GM18861 (cell line): ENCODE results near the gene ARHGAP8.
"Not testable (repeated sequence)": the region's sequence is repeated elsewhere in the genome, so short reads cannot be mapped to it uniquely, and the experiment has no call there.

ENCODE experiments used
- ATAC-seq: cut with Tn5 transposase; IDR thresholded peaks from one replicate; pipeline ENCODE4 v1.9.1; 2021; ENCODE audit not compliant: unreplicated experiment

ARHGAP8 gene

GRCh38 chr22:44854641-44855040 lies 102.3 kb downstream of the ARHGAP8 start:
- not testable (repeated sequence) for ATAC-seq

GRCh38 chr22:44855855-44856254 lies 103.5 kb downstream of the ARHGAP8 start:
- no peak for ATAC-seq

DNA sequence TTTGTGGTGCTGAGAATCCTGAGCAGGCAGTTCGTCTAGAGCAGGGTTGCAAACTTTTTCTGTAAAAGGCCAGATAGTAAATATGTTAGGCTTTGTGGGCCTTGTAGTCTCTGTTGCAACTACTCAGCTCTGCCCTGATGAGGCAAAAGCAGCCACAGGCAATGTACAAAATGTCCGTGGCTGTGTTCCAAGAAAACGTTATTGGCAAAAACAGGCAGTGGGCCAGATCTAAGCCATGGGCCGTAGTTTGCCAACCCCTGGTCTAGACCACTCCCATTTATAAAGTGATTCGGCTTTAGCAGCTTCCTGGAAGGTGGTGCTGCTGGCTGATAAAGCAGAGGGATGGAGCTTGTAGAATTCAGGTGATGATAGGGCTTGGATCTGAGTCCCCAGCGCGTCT lies 106.4 kb downstream of the ARHGAP8 start:
- ATAC-seq = not testable (repeated sequence)

DNA sequence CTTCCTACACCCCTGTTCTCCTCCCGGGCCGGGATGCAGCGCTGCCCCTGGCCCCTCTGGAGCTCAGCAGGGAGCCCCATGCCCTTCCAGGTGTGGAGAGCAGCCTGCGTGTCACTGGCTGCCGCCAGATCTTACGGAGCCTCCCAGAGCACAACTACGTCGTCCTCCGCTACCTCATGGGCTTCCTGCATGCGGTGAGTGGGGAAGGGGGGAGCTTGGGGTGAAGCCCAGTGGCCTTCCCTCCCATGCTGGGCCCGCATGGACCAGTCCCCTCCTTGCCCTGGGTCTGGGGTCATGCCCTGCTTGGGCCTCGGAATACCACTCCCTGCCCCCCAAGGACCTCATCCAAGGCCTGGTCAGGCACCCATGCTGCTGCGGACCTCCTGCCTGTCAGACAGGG lies 107.3 kb downstream of the ARHGAP8 start:
- ATAC-seq = no peak

GRCh38 chr22:44860311-44860710 lies 107.9 kb downstream of the ARHGAP8 start:
- no peak for ATAC-seq

DNA sequence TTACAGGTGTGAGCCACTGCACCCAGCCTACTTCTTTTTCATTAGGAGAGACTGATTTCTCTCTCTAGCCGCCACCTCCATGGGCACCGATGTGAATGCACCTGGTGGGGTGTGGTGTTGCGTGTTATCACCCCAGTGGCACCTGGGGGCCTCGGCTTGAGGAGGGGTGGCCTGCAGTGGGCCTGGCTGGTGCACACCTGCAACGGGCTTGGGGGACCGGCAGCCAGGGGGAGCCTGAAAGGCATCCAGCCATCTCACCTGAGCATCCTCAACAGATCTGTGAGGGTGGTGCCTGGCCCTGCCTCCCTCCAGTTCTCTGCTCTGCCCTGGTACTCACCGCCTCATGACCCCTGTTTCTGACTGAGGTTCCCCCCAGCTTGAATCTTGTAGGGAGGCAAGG lies 108.9 kb downstream of the ARHGAP8 start:
- ATAC-seq = no peak

GRCh38 chr22:44862281-44862680 lies 109.9 kb downstream of the ARHGAP8 start:
- no peak for ATAC-seq

DNA sequence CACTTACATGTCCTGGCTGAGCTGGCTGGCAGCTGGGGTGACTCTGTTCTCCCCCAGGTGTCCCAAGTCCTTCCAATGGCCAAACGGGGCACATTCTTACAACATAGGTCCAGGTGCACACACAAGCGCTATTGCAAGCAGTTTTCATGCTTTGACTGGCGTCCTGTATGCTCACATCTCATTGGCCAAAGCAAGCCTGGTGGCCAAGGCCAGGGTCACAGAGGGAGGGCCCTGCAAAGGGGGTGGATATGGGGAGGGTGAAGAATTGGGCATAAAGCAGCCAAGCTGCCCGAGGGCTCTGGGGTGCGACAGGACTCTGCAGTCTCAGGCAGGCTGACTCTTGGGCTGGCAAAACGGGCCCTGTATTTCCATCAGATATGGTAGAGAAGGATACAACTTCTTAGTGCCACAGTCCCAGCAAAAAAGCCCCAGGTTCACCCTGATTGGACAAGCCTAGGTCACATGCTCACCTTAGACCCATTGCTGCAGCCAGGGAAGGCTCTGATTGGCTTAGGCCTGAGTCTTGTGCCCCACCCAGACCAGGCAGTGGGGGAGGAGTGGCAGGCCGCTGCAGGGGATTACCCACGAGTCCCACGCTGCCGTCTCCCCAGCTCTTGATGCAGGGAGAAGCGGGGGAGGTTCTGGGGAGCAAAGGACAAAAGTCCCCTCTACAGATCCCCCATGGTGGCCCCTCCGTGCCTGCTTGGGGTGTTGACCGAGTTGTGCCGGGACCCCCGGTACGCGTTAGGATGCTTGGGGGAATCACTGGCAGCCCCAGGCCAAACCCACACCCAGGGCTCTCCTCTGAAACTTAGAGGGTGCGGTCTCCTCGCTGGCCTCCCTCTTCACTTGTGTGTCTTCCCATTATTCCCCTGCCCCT lies 110.8 kb downstream of the ARHGAP8 start:
- ATAC-seq = no peak

DNA sequence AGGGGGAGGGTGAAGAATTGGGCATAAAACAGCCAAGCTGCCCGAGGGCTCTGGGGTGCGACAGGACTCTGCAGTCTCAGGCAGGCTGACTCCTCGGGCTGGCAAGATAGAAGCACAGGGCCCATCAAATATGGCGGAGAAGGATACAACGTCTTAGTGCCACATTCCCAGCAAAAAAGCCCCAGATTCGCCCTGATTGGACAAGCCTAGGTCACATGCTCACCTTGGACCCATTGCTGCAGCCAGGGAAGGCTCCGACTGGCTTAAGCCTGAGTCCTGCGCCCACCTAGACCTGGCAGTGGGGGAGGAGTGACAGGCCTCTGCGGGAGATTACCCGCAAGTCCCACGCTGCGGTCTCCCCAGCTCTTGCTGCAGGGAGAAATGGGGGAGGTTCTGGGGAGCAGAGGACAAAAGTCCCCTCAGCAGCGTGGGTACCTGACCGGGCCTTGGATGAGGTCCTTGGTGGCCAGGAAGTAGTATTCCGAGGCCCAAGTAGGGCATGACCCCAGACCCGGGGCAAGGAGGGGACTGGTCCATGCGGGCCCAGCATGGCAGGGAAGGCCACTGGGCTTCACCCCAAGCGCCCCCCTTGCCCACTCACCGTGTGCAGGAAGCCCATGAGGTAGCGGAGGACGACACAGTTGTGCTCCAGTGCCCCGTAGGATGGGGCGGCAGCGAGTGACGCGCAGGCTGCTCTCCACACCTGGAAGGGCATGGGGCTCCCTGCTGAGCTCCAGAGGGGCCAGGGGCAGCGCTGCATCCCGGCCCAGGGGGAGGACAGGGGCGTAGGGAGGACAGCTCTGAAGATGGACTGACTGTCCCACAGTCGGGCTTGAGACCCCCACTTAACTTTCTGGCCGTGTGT lies 113.0 kb downstream of the ARHGAP8 start:
- no peak for ATAC-seq

DNA sequence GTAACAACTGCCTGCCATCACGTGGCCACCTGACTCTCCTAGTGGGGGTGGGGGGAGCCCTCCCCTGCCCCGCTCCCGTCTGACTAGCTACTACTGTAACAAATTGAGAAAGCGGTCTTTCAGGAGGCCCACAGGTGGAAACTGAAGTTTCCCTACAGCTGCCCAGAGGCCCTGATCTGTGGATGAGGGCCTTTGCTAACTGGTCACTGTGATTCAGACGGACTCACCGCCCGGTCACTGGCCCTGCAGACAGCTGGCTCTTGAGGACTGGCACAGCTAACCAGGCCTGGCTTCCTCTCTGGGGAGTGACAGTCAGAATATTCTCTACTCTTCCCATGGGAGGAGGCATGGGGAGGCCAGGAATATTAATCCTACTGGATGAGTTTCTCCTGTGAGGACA lies 116.8 kb downstream of the ARHGAP8 start:
- ATAC-seq = no peak

DNA sequence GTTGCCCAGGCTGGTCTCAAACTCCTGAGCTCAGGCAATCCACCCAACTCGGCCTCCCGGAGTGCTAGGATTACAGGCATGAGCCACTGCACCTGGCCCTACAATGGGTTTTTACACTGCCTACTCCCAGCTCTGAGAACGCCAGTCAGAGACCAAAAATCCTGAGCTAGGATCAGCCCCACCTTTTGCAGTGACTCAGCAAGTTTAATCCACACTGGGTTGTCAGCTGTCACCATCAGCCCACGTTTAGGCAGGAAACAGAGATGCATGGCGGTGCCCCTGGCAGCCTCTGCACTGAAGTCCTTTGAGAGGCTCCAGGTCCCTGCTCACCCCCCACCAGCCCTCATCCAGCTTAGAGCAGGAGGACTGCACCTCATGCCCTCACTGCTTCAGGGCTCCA lies 117.6 kb downstream of the ARHGAP8 start:
- no peak for ATAC-seq

DNA sequence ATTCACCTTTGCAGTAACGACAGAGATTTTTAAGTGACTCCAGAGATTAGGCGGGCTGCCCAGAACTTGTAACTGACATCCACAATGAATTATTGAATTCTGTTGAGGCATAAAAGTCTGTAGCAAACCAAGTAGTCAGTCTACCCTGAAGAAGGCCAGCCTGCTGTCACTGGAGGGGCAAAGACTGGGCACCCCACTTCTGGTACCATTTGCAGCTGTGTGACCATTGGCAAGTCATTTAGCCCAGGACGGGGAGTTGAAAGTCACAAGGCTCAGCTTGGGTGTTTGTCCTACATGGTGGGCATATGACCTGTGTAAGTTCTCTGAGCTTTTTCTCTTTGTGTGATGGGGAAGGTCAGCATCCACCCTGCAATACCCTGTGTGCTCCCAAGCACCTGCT lies 119.4 kb downstream of the ARHGAP8 start:
- no peak for ATAC-seq

DNA sequence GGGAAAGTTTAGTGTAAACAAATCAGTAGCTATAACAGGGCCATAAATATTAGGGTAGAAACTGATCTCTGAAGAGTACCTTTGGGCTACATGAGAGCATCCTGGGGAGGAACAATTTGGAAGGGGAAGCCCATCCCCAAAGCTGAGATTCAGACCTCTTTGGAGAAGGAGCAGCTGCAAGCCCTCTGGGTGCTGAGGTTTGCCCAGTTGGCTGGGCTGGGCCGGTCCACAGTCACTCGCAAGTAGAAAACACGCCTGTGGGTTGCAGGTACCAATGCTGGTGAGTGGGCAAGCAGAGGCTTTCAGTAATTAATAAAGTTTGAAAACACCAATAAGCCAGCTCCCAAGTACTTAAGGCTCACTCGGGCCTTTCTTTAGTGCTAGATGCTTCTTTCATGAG lies 124.5 kb downstream of the ARHGAP8 start:
- ATAC-seq = no peak

DNA sequence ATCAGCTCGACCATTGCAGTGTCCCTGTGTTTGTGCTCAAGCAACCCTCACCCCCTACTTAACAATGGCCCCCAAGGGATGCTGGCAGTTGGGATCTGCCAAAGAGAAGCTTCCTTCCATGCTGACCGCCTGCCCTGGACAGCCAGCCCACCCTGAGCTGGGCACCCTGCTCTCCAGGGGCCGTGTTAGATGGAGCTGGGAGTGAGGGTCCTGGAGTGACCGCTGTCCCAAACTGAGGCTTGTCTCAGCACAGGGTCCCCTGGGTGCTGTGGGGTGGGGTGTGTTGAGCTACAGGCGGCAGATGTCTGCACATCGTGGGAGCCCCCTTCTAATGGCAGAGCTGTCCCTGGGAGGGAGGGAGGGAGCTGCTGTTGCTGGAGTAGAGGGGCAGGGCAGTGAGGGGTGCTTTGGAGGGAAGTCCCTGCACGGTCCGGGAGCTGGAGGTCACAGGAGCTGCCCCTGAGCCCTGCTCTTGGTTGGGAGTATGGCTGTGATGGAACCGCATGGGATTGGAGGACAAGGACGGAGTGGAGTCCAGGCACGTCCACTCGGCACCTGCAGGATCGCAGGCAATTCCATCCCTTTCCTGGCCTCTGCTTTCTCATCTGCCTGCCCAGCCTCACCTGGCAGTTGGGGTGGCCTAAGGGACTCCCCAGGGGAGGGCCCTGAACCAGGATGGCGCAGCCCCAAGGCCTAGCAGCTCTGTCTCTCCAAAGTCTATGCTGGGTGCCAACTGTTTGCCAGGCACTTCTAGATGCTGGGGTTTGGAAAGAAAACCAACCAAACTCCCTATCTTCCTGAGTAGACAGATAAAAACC lies 126.3 kb downstream of the ARHGAP8 start:
- ATAC-seq = no peak

GRCh38 chr22:44879301-44879680 lies 126.9 kb downstream of the ARHGAP8 start:
- no peak for ATAC-seq

DNA sequence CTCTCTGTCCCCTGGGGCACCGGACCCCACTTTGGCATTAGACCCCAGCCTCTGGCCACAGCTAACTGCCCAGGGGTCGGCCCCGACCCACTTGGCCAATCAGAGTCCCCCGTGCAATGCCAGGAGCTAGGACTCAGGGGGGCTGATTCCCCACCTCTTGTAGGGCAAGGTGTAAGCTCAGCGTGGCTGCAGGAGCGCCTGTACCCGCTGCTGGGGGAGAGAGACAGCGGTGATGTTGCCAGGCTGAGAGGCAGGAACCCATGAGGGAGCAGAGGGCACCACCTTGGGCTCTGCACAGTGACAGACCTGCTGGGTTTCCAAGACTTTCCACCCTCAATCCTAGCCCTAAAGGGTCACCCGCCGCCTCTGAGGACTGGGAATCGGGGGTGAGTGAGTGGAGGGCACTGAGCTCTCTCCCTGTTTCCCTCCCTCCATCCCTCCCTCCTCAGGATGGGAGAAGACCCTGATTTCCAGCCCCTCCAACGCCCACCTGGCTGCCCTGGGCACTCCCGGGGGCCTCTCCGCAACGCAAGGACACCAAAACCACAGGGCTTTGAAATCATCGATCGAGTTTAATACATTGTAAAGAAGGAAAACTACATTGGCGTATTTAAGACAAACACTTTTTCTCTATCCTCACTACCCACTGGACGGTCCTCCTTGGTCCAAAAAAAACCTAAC lies 128.4 kb downstream of the ARHGAP8 start:
- ATAC-seq = no peak

DNA sequence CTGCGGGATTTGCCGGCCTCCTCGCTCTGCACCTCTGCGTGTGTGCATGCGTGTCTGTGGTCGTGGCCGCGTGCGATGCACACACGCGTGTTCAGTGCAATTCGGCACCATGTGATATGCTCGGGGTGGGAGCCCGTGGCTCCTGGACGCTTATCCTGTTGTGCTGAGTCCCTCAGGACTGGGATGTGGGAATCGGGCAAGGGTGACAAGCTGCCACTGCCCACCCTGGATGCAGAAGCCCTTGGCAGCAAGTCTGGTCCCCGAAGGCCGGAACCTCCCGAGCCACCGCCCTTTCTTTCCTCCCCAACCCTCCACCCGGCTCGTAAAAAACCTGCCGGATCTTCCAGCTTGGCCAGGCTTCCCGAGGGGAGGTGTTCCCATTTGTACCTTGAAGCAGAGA lies 129.2 kb downstream of the ARHGAP8 start:
- no peak for ATAC-seq

DNA sequence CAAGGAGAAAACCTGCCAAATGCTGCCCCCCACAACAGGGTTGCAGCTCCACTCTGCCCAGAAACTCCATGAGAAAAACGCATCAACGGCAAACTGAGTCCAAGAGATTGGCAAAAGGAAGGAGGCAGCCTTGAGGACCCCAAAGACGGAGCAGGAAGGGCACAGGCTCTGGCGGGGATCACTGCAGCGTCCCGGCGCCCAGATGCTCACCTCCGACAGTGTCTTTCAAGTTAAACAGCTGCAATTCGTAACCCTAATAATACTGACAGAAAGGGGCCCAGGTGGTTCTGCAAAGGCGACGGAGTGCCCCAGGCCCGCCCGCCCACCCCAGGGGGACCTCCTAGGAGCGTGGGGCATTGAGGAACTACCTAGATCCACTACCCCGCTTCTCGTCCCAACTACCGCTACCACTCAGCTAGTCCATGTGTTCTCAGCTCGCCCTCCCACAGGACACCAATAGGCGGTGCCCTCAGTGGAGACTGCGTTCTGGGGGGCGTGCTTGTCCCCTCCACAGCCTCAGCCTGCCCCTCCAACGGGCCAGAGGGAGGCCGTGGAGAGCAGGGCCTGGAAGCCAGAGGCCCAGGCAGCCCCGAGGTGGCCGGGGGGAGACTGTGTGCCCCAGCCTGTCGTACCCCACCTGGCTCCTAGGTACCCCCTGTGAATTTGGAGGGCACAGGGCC lies 130.0 kb downstream of the ARHGAP8 start:
- no peak for ATAC-seq

DNA sequence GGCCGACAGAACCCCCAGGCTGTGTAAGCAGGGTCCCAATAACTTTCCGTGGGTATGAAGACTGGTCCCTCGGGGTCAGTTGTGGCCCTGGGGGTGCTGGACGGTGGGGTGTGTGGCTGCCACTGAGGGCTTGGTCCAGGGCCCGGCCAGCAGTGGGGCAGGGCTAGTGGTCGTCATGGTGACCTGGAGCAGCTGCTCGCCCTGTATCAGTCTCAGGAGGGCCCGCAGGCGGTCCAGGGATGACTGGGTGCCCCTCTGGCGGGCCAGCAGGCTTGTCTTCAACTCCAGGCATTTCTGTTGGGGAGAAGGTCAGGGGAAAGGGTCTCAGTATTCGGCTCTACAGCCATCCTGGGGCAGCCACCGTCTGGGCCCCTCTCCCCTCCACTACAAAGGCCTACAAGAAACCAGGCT lies 130.6 kb downstream of the ARHGAP8 start:
- no peak for ATAC-seq

DNA sequence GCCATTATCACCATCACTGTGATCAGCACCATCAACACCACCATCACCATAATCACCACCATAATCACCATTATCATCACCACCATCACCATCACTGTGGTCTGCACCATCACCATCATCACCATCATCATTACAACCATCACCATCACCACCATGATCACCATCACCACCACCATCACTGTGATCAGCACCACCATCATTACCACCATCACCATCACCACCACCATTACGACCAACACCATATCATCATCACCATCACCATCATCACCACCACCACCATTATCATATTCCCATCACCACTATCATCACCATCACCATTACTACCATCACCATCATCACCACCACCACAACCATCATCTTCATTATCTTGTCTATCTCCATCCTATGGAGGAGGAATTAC lies 132.2 kb downstream of the ARHGAP8 start:
- no peak for ATAC-seq
